ENCODE measurements around the gene MORN1. TPM values are rescaled to one million over a fixed set of nuclear protein-coding genes. Genes with fewer than 3 reads are reported as not detected.

MORN1 gene
- total and polyA plus RNA-seq, 4 donors, result 2.3 to 6.9 (median 3.6) TPM

- no peak for DNase-seq (ENCODE audit: low spot score)
- H3K9me3 ChIP-seq (ENCODE audit: control insufficient read depth in 4 of 4, low read length in 3 of 4), result no peaks in the 10 kb centered on the region
- no peak for TF ChIP-seq ZBTB33 (IDR thresholded peaks at IDR 0.05)
- no peak for TF ChIP-seq FOXA2 (IDR thresholded peaks at IDR 0.05)
- no peak for TF ChIP-seq ATF3 (IDR thresholded peaks at IDR 0.05)
- TF ChIP-seq YY1 (IDR thresholded peaks at IDR 0.05), result no peak
- TF ChIP-seq CTCF (IDR thresholded peaks at IDR 0.05; ENCODE audit: low read depth, low read length, missing input control), result no peak
- TF ChIP-seq HNF4A (conservative IDR thresholded peaks at IDR 0.05), result no peak
- TF ChIP-seq HNF4G (IDR thresholded peaks at IDR 0.05), result no peak
- TF ChIP-seq REST (IDR thresholded peaks at IDR 0.05), result no peak
- TF ChIP-seq GABPA (IDR thresholded peaks at IDR 0.05 in 1 of 2, conservative IDR thresholded peaks at IDR 0.05 in 1 of 2), result no peak
- H3K4me3 ChIP-seq (ENCODE audit: low read depth in 1 of 3, low read length in 3 of 3), result no peak overlapping the region
- peak overlapping the region; percentile 26 to 73 for H3K27ac ChIP-seq (ENCODE audit: low read depth in 1 of 2, low read length in 2 of 2)
- H3K36me3 ChIP-seq (ENCODE audit: control insufficient read depth in 4 of 4, insufficient read depth in 3 of 4, low read depth in 1 of 4, low read length in 3 of 4), result peaks cover 7 to 29% (median 21%) of the 10 kb centered on the region in 4 donors
- H3K9ac ChIP-seq (ENCODE audit: low read depth in 1 of 2, low read length in 2 of 2), result no peak overlapping the region
- peaks cover 3 to 37% (median 34%) of the 10 kb centered on the region in 4 donors for H3K4me1 ChIP-seq (ENCODE audit: control insufficient read depth in 4 of 4, insufficient read depth in 4 of 4, low read length in 3 of 4)
- 95% methylated on average over 7 of the region's 7 CpGs for WGBS
- no peaks in the 10 kb centered on the region for H3K27me3 ChIP-seq (ENCODE audit: control insufficient read depth in 4 of 4, insufficient read depth in 4 of 4, low read length in 3 of 4)
Observed at GRCh38 chr1:2394220-2394619, 2.9 kb upstream of the MORN1 start.

- no peak for DNase-seq (ENCODE audit: low spot score)
- Histone ChIP-seq H3K36me3 (ENCODE audit: control insufficient read depth in 4 of 4, insufficient read depth in 3 of 4, low read depth in 1 of 4, low read length in 3 of 4) (peaks cover 7 to 23% (median 14%) of the 10 kb centered on the region in 4 donors), H3K9me3 (ENCODE audit: control insufficient read depth in 4 of 4, low read length in 3 of 4) (no peaks in the 10 kb centered on the region), H3K4me3 (ENCODE audit: low read depth in 1 of 3, low read length in 3 of 3) (peak overlapping the region in 2 of 3 donors; percentile 7 to 37), H3K27ac (ENCODE audit: low read depth in 1 of 2, low read length in 2 of 2) (peak overlapping the region; percentile 26 to 73), H3K27me3 (ENCODE audit: control insufficient read depth in 4 of 4, insufficient read depth in 4 of 4, low read length in 3 of 4) (no peaks in the 10 kb centered on the region), H3K9ac (ENCODE audit: low read depth in 1 of 2, low read length in 2 of 2) (no peak overlapping the region), H3K4me1 (ENCODE audit: control insufficient read depth in 4 of 4, insufficient read depth in 4 of 4, low read length in 3 of 4) (peaks cover 3 to 37% (median 34%) of the 10 kb centered on the region in 4 donors)
- WGBS, result 43% methylated on average over 9 of the region's 9 CpGs
- TF ChIP-seq CTCF (IDR thresholded peaks at IDR 0.05; ENCODE audit: low read depth, low read length, missing input control), result no peak
- TF ChIP-seq FOXA2 (IDR thresholded peaks at IDR 0.05), result no peak
- peak in 1 of 2 donors; percentile 67 for TF ChIP-seq GABPA (IDR thresholded peaks at IDR 0.05 in 1 of 2, conservative IDR thresholded peaks at IDR 0.05 in 1 of 2)
- TF ChIP-seq HNF4G (IDR thresholded peaks at IDR 0.05), result peak; percentile 77
- TF ChIP-seq HNF4A (conservative IDR thresholded peaks at IDR 0.05), result peak; percentile 92 to 93
- TF ChIP-seq ATF3 (IDR thresholded peaks at IDR 0.05), result no peak
- TF ChIP-seq REST (IDR thresholded peaks at IDR 0.05), result peak; percentile 55
- peak; percentile 95 for TF ChIP-seq SP1 (IDR thresholded peaks at IDR 0.05)
- TF ChIP-seq YY1 (IDR thresholded peaks at IDR 0.05), result no peak
- peak in 1 of 2 donors; percentile 41 for TF ChIP-seq RXRA (IDR thresholded peaks at IDR 0.05)
- no peak for TF ChIP-seq ZBTB33 (IDR thresholded peaks at IDR 0.05)
- TF ChIP-seq JUND (IDR thresholded peaks at IDR 0.05), result peak; percentile 35 to 50
- TF ChIP-seq NR2F2 (IDR thresholded peaks at IDR 0.05), result no peak
Observed at GRCh38 chr1:2393471-2393877, 2.1 kb upstream of the MORN1 start.

Data from liver (tissue), 9 donors.